ENCODE measurements around the gene OST4. TPM values are rescaled to one million over a fixed set of nuclear protein-coding genes. Genes with fewer than 3 reads are reported as not detected.
A peak's percentile ranks its signal among the peaks of the same experiment; 100 is the strongest.

The OST4 gene
- total RNA-seq, 2 donors from 2014 or later, result 147 to 272 TPM

GRCh38 chr2:27069961-27070618 lies 1.4 kb downstream of the OST4 start:
- ATAC-seq (ENCODE audit: insufficient number of reproducible peaks, low FRiP score, low read depth), result no peak
- DNase-seq (ENCODE audit: low spot score), result no peak
- TF ChIP-seq CTCF (IDR thresholded peaks at IDR 0.05), result no peak
- Histone ChIP-seq H3K9me3 (no peaks in the 10 kb centered on the region), H3K4me1 (ENCODE audit: control insufficient read depth in 1 of 2, low read depth in 2 of 2) (peaks cover 28 to 57% of the 10 kb centered on the region in 2 donors), H3K4me3 (peak overlapping the region; percentile 92), H3K36me3 (peaks cover 3% of the 10 kb centered on the region), H3K27ac (peak overlapping the region; percentile 15 to 99), H3K27me3 (replicated peaks; ENCODE audit: insufficient read depth) (no peaks in the 10 kb centered on the region)

GRCh38 chr2:27069436-27069835 lies 2.0 kb downstream of the OST4 start:
- Histone ChIP-seq H3K9me3 (no peaks in the 10 kb centered on the region), H3K36me3 (peaks cover 3% of the 10 kb centered on the region), H3K4me3 (no peak overlapping the region), H3K27me3 (replicated peaks; ENCODE audit: insufficient read depth) (no peaks in the 10 kb centered on the region), H3K27ac (peak overlapping the region; percentile 15 to 99), H3K4me1 (ENCODE audit: control insufficient read depth in 1 of 2, low read depth in 2 of 2) (peaks cover 23 to 51% of the 10 kb centered on the region in 2 donors)
- TF ChIP-seq CTCF (IDR thresholded peaks at IDR 0.05), result no peak
- no peak for DNase-seq (ENCODE audit: low spot score)
- ATAC-seq (ENCODE audit: insufficient number of reproducible peaks, low FRiP score, low read depth), result no peak

GRCh38 chr2:27067385-27067784 lies 4.1 kb downstream of the OST4 start:
- ATAC-seq (ENCODE audit: insufficient number of reproducible peaks, low FRiP score, low read depth) (no peak), DNase-seq (ENCODE audit: low spot score) (no peak)
- Histone ChIP-seq H3K27ac (no peak overlapping the region), H3K4me1 (ENCODE audit: control insufficient read depth in 1 of 2, low read depth in 2 of 2) (peaks cover 14 to 30% of the 10 kb centered on the region in 2 donors), H3K36me3 (peaks cover 9% of the 10 kb centered on the region), H3K9me3 (no peaks in the 10 kb centered on the region), H3K4me3 (no peak overlapping the region), H3K27me3 (replicated peaks; ENCODE audit: insufficient read depth) (no peaks in the 10 kb centered on the region)
- TF ChIP-seq CTCF (IDR thresholded peaks at IDR 0.05), result no peak

GRCh38 chr2:27065128-27065527 lies 6.3 kb downstream of the OST4 start:
- Histone ChIP-seq H3K36me3 (peaks cover 9% of the 10 kb centered on the region), H3K9me3 (no peaks in the 10 kb centered on the region), H3K27me3 (replicated peaks; ENCODE audit: insufficient read depth) (no peaks in the 10 kb centered on the region), H3K4me1 (ENCODE audit: control insufficient read depth in 1 of 2, low read depth in 2 of 2) (peaks cover 9 to 23% of the 10 kb centered on the region in 2 donors), H3K4me3 (no peak overlapping the region), H3K27ac (no peak overlapping the region)
- ATAC-seq (ENCODE audit: insufficient number of reproducible peaks, low FRiP score, low read depth) (no peak), DNase-seq (ENCODE audit: low spot score) (no peak)
- TF ChIP-seq CTCF (IDR thresholded peaks at IDR 0.05), result no peak

GRCh38 chr2:27060323-27060722 lies 11.1 kb downstream of the OST4 start:
- H3K9me3 ChIP-seq, result no peaks in the 10 kb centered on the region
- no peak for DNase-seq (ENCODE audit: low spot score)
- peaks cover 30% of the 10 kb centered on the region for H3K36me3 ChIP-seq
- TF ChIP-seq CTCF (IDR thresholded peaks at IDR 0.05), result no peak
- H3K27me3 ChIP-seq (replicated peaks; ENCODE audit: insufficient read depth), result no peaks in the 10 kb centered on the region
- ATAC-seq (ENCODE audit: insufficient number of reproducible peaks, low FRiP score, low read depth), result no peak
- H3K4me3 ChIP-seq, result no peak overlapping the region
- no peak overlapping the region for H3K27ac ChIP-seq
- H3K4me1 ChIP-seq (ENCODE audit: control insufficient read depth in 1 of 2, low read depth in 2 of 2), result no peaks in the 10 kb centered on the region

Data from thoracic aorta (tissue), 2 donors.